Eye (tissue), 1 donor: ENCODE measurements around the gene SLC25A34.

Experiments
- DNase-seq: peaks from one replicate; pipeline ENCODE4 v3.0.0-alpha.2; 2015

Gene SLC25A34

GRCh38 chr1:15755646-15756040 lies 19.6 kb downstream of the SLC25A34 start:
- DNase-seq: no peak

GRCh38 chr1:15756143-15757015 lies 20.3 kb downstream of the SLC25A34 start:
- peak; percentile 51 for DNase-seq

DNA sequence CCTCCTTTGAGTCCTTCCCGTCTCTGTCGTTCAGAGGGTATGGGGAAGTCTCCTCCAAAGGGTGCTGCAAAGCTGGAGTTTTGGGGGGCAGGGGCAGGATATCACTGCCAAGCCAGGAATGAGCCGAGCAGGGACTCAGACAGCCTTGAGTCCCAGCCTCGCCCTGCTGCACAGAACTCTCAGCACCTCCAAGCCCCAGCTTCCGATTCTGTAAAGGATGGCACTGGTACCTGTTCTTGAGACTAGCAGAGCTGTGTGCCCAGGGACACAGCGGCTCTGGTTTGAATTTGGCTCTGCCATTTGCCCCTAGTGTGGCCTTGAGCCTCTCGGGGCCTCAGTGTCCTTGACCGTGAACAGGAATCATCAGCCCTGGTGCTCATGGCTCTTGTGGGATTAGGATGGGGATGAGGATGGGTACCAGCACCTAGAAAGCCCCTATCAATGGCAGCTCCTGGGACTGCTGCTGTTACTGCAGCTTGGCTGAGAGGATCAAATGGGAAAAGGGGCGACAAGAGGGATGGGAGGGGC lies 21.0 kb downstream of the SLC25A34 start:
- peak; percentile 21 for DNase-seq

GRCh38 chr1:15757575-15758342 lies 21.7 kb downstream of the SLC25A34 start:
- peak; percentile 72 for DNase-seq

GRCh38 chr1:15758343-15758931 lies 22.4 kb downstream of the SLC25A34 start, which contains the start of gene FBLIM1:
FBLIM1 (plus strand) TSS chr1:15758795; CDS start chr1:15764984, 6,189 bp downstream.
- peak; percentile 63 for DNase-seq

DNA sequence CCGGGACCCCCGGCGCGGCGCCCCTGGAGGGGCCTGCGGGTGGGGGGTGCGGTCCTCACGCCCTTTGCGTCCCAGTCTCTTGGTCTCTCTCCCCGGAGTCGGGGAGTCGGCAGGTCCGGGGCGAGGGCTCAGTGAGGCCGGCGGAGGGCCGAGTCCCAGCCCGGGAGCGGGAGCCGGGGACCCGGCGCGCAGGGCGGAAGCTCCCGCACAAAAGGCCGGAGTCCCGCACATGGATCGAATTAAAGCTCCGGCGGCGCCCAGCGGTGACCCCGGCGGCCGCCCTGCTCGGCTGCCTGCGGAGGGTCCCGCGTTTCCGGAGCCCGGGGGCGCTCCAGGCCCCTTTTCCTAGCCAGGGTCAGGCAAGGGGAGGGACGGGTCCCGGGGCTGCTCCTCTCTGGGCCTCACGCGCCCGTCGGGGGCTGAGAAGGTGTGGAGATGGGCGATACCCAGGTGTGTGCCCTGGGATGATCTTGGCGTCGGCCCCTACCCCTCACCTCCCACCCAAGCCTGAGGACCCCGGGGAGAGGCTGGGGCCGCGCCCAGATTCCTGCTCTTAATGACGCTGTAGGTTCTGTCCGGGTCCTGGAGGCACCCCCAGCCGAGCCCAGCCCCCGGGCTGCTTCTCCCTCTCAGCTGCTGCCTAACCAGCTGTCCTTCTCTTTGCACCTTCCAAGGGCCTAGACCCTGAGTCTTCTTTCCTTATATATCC lies 23.0 kb downstream of the SLC25A34 start:
- DNase-seq: peak; percentile 64

DNA sequence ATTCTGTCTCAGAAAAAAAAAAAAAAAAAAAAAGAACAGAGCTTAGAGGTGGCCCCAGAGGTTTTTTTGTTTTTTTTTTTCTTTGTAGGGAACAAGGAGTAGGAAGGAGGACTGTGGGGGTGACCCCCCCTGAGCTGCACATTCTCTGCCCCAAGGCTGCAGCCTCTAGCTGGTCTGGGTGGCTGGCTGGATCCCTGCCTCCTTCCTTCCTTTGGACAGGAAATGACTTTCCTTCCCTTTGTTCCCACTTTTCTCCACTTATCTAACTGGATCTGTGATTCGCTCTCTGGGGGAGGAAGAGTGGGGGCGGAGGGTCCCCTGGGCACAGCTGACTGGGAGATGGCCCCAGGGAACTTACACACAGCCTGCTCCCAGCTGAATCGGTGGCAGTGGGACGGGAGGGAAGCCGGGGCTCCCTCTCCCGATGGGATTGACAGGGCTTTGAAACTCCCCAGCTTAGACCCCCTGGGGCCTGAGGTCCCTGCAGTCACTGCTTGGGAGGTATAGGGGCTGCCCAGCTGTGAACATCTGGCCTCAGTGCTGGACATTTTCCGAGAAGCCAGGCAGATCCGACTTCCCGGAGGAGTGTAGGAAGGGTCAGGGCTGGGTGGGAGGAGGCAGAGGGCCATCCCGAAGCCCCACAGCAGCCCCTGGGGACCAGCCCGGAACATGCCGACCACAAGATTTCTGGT lies 24.6 kb downstream of the SLC25A34 start:
- peak; percentile 23 for DNase-seq

DNA sequence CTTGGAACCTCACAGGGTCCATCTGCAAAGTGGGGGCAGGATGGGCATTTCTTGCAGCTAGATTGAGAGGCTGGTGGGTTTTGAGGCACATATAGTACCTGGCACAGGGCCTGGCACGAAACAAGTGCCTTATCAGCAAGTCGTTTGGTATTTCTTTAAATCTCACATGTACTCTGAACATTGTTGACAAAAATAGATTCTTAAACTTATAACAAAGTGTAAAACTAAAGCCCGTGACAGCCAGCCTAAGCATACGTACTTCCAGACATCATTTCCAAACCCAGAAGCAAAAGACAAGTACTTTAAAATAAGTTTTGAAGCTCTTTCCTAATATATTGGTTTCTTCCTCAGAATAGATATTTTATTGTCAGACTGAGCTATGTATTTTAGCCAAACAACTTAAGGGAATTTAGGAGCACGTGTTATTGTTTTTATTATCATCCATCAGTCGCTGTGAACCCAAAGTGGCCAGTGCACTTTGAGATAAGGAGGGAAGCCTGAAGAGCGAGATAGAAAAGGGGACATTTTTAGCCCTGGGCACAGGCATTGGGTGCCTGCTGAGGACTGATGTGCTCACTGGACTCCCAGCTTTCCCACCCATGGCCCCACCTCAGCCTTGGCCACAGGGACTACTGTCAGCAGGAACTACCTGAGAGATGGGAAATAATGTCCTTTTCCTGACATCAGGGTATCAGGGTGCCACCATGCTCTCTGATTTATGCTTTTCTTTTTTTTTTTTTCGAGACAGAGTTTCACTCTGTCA lies 25.5 kb downstream of the SLC25A34 start:
- no peak for DNase-seq

- no peak for DNase-seq
These were observed 26.5 kb downstream of the SLC25A34 start for GRCh38 chr1:15762546-15762945.

GRCh38 chr1:15764269-15764764 lies 28.3 kb downstream of the SLC25A34 start:
- no peak for DNase-seq

DNA sequence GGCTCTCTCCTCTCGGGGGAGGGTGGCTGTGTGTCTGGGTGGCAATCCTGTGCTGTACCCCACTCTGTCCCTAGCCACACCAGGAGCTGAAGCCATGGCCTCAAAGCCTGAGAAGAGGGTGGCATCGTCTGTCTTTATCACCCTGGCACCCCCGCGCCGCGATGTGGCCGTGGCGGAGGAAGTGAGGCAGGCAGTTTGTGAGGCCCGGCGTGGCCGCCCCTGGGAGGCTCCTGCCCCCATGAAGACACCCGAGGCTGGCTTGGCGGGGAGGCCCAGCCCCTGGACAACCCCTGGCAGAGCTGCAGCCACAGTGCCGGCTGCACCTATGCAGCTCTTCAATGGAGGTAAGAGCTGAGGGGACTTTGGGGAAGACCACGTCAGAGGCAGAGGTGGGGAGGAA lies 28.8 kb downstream of the SLC25A34 start:
- no peak for DNase-seq

- no peak for DNase-seq
These were observed 29.6 kb downstream of the SLC25A34 start for GRCh38 chr1:15765495-15766194.

DNA sequence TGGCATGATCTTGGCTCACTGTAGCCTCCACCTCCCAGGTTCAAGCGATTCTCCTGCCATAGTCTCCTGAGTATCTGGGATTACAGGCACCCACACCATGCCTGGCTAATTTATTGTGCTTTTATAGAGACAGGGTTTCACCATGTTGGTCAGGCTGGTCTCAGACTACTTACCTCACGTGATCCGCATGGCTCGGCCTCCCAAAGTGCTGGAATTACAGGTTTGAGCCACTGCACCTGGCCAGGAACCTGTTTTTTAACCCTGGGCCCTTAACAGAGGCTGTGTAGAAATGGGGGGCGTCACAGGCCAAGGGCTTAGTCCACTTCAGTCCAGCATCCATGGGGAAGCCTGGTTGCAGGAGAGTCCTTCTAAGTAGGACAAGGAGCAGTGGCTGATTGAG lies 31.9 kb downstream of the SLC25A34 start:
- DNase-seq: no peak

DNA sequence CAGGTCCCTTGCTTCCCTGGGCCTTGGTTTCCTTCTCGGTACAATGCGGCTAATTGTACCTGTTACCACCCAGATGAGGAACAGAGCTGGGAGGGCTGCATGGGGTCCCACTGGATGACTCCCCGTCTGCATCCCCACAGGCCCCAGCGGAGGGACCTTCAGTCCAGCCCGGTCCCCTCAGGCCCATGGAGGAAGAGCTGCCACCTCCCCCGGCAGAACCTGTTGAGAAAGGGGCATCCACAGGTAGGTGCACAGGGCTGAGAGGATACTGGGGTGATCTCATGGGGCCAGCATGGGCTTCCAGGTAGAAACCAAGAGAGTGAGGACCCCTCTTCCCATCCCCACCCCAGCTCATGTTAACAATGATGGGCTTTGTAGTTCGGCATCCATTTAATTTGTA lies 32.3 kb downstream of the SLC25A34 start:
- no peak for DNase-seq

- DNase-seq: no peak
These were observed 34.4 kb downstream of the SLC25A34 start for GRCh38 chr1:15770313-15770962.

DNA sequence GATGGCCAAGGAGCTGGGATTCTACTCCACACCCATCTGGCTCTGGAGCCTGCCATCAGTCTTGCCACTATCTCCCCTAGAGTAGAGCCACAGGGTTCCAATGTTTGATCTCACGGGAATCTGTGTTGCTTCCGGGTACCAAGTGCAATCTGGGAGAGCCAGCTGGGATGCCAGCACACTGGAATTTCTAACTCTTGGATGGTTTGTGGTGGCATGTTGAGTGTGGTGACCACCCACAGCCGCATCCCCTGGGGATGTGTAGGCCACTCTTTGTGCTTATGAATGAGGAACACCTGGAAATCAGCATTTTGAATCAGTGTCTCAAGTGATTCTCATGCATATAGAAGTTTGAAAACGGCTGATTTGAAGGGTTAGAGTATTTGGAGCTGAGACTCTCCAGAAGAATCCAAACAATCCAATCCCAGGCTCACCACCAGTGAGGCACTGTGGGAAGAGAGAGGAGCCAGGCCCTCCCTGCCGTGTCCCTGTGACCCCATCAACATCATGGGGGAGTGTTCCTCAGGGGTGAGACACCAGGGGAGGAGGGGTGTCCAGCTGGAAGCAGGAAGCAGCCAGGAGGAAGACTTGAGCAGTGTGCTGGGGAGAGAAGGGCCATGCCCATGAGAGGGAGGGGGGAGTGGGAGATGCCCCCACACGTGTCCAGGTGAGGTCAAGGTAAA lies 35.9 kb downstream of the SLC25A34 start:
- DNase-seq: no peak

GRCh38 chr1:15775706-15776105 lies 39.6 kb downstream of the SLC25A34 start:
- DNase-seq: no peak

- DNase-seq: no peak
These were observed 42.0 kb downstream of the SLC25A34 start for GRCh38 chr1:15777909-15778707.
